Astrocyte (in vitro differentiated cells and primary cell): ENCODE data around the gene DDB1. TPM values are rescaled to one million over a fixed set of nuclear protein-coding genes. Genes with fewer than 3 reads are reported as not detected.

Experiments
- DNase-seq: peaks from one replicate; pipeline ENCODE4 v3.0.0-alpha.2; 2010; ENCODE audit warnings: low read depth
- FAIRE-seq: peaks from 2 replicates; lab custom pipeline; 2011; peaks lifted over from hg19 to GRCh38; lab: Jason Lieb, UNC
- H2AFZ ChIP-seq: 2 replicates; pipeline ENCODE4 v1.6.0; 2012; ENCODE audit warnings: low read depth, low read length, inconsistent platforms
- H3K27ac ChIP-seq: 2 replicates; pipeline ENCODE4 v1.5.1; 2011; ENCODE audit warnings: low read depth, low read length, inconsistent platforms
- H3K27me3 ChIP-seq: 2 replicates; pipeline ENCODE4 v1.6.0; 2011; ENCODE audit warnings: low read length, inconsistent platforms; ENCODE audit not compliant: insufficient read depth
- H3K36me3 ChIP-seq: 2 replicates; pipeline ENCODE4 v1.5.1; 2011; ENCODE audit warnings: low read length, inconsistent platforms; ENCODE audit not compliant: insufficient read depth
- H3K4me1 ChIP-seq: 2 replicates; pipeline ENCODE4 v1.5.1; 2011; ENCODE audit warnings: low read length, inconsistent platforms; ENCODE audit not compliant: insufficient read depth
- H3K4me2 ChIP-seq: 2 replicates; pipeline ENCODE4 v1.6.0; 2012; ENCODE audit warnings: low read length, inconsistent platforms
- H3K4me3 ChIP-seq: 2 replicates; pipeline ENCODE4 v1.5.1; 2011; ENCODE audit warnings: low read depth, mild to moderate bottlenecking, low read length, inconsistent platforms; ENCODE audit not compliant: insufficient read depth
- H3K79me2 ChIP-seq: 2 replicates; pipeline ENCODE4 v1.6.0; 2012; ENCODE audit warnings: mild to moderate bottlenecking, low read length, inconsistent platforms; ENCODE audit not compliant: insufficient read depth
- H3K9ac ChIP-seq: 2 replicates; pipeline ENCODE4 v1.6.0; 2012; ENCODE audit warnings: mild to moderate bottlenecking, low read length, inconsistent platforms
- H3K9me3 ChIP-seq: 2 replicates; pipeline ENCODE4 v1.5.1; 2012; ENCODE audit warnings: low read depth, mild to moderate bottlenecking, low read length, inconsistent platforms; ENCODE audit not compliant: insufficient read depth
- H4K20me1 ChIP-seq: 2 replicates; pipeline ENCODE4 v1.6.0; 2012; ENCODE audit warnings: low read length, inconsistent platforms; ENCODE audit not compliant: insufficient read depth
- H3K27ac Mint-ChIP-seq: one replicate; pipeline ENCODE4 v1.8.0; 2021; ENCODE audit warnings: mild to moderate bottlenecking, mixed read lengths; ENCODE audit not compliant: unreplicated experiment
- H3K27me3 Mint-ChIP-seq: one replicate; pipeline ENCODE4 v1.8.0; 2021; ENCODE audit warnings: low read depth, mixed read lengths; ENCODE audit not compliant: unreplicated experiment
- H3K36me3 Mint-ChIP-seq: one replicate; pipeline ENCODE4 v1.8.0; 2021; ENCODE audit warnings: low read depth, mixed read lengths; ENCODE audit not compliant: unreplicated experiment
- H3K4me1 Mint-ChIP-seq: one replicate; pipeline ENCODE4 v1.8.0; 2021; ENCODE audit warnings: low read depth, mixed read lengths; ENCODE audit not compliant: unreplicated experiment
- H3K4me3 Mint-ChIP-seq: one replicate; pipeline ENCODE4 v1.8.0; 2021; ENCODE audit warnings: mild to moderate bottlenecking, moderate library complexity, mixed read lengths; ENCODE audit not compliant: unreplicated experiment
- H3K9me3 Mint-ChIP-seq: one replicate; pipeline ENCODE4 v1.8.0; 2021; ENCODE audit warnings: mild to moderate bottlenecking, mixed read lengths; ENCODE audit not compliant: unreplicated experiment
- CTCF ChIP-seq: IDR thresholded peaks from 2 replicates; pipeline ENCODE4 v1.5.1; 2011; ENCODE audit warnings: low read depth, mild to moderate bottlenecking, inconsistent platforms, low read length, moderate library complexity; ENCODE audit not compliant: insufficient read depth
- EZH2 ChIP-seq: IDR thresholded peaks from 2 replicates; pipeline ENCODE4 v1.6.1; 2012; ENCODE audit warnings: mild to moderate bottlenecking, low read length, inconsistent platforms; ENCODE audit not compliant: insufficient read depth
- total RNA-seq: library from RNA; stranded (reverse); gene quantifications from 2 replicates; pipeline ENCODE4 v1.2.1, GENCODE V29; 2021

The DDB1 gene
- total RNA-seq, 1 donor from 2014 or later = 251 TPM

GRCh38 chr11:61350336-61350735, 17.4 kb upstream of the DDB1 start:
- Histone ChIP-seq H3K4me3 (no peak overlapping the region), H2AFZ (no peak overlapping the region), H3K36me3 (peaks cover 15% of the 10 kb centered on the region), H4K20me1 (peaks cover 4% of the 10 kb centered on the region), H3K9ac (no peak overlapping the region), H3K4me1 (no peaks in the 10 kb centered on the region), H3K79me2 (no peaks in the 10 kb centered on the region), H3K9me3 (no peaks in the 10 kb centered on the region), H3K27me3 (no peaks in the 10 kb centered on the region), H3K4me2 (no peak overlapping the region), H3K27ac (no peak overlapping the region)
- Mint-ChIP-seq H3K36me3 (peaks cover 24% of the 10 kb centered on the region), H3K4me3 (no peak overlapping the region), H3K9me3 (peaks cover 4% of the 10 kb centered on the region), H3K4me1 (peaks cover 7% of the 10 kb centered on the region), H3K27me3 (no peaks in the 10 kb centered on the region), H3K27ac (no peak overlapping the region)
- no peak for DNase-seq
- TF ChIP-seq EZH2 (no peak), CTCF (no peak)
- no peak for FAIRE-seq

- H3K4me1 ChIP-seq = no peaks in the 10 kb centered on the region
- Mint-ChIP-seq H3K27ac (no peak overlapping the region), H3K27me3 (no peaks in the 10 kb centered on the region), H3K9me3 (peaks cover 4% of the 10 kb centered on the region), H3K36me3 (peaks cover 24% of the 10 kb centered on the region), H3K4me1 (peaks cover 7% of the 10 kb centered on the region), H3K4me3 (no peak overlapping the region)
- peaks cover 15% of the 10 kb centered on the region for H3K36me3 ChIP-seq
- no peaks in the 10 kb centered on the region for H3K27me3 ChIP-seq
- no peak overlapping the region for H3K4me2 ChIP-seq
- H2AFZ ChIP-seq = no peak overlapping the region
- no peak for TF ChIP-seq CTCF
- TF ChIP-seq EZH2 = no peak
- H3K4me3 ChIP-seq = no peak overlapping the region
- no peaks in the 10 kb centered on the region for H3K79me2 ChIP-seq
- no peak overlapping the region for H3K27ac ChIP-seq
- H4K20me1 ChIP-seq = peaks cover 4% of the 10 kb centered on the region
- H3K9ac ChIP-seq = no peak overlapping the region
- no peaks in the 10 kb centered on the region for H3K9me3 ChIP-seq
- DNase-seq (no peak), FAIRE-seq (no peak)
Measured at GRCh38 chr11:61349916-61350315, 17.0 kb upstream of the DDB1 start.

GRCh38 chr11:61349189-61349751, 16.4 kb upstream of the DDB1 start:
- Histone ChIP-seq H3K4me3 (no peak overlapping the region), H3K79me2 (no peaks in the 10 kb centered on the region), H3K4me1 (no peaks in the 10 kb centered on the region), H3K9me3 (no peaks in the 10 kb centered on the region), H3K27me3 (no peaks in the 10 kb centered on the region), H2AFZ (no peak overlapping the region), H3K9ac (no peak overlapping the region), H3K4me2 (no peak overlapping the region), H3K27ac (no peak overlapping the region), H4K20me1 (peaks cover 4% of the 10 kb centered on the region), H3K36me3 (peaks cover 15% of the 10 kb centered on the region)
- Mint-ChIP-seq H3K27me3 (peaks cover 4% of the 10 kb centered on the region), H3K4me3 (no peak overlapping the region), H3K36me3 (peaks cover 24% of the 10 kb centered on the region), H3K9me3 (peaks cover 4% of the 10 kb centered on the region), H3K4me1 (peaks cover 7% of the 10 kb centered on the region), H3K27ac (peak overlapping the region; percentile 18)
- TF ChIP-seq EZH2 (no peak), CTCF (no peak)
- FAIRE-seq (no peak), DNase-seq (no peak)
